PC-3 (cell line): ENCODE measurements around the gene ANKRD42. TPM values are rescaled to one million over a fixed set of nuclear protein-coding genes. Genes with fewer than 3 reads are reported as not detected.

Source experiments
- ATAC-seq: fragments of 200-7000 bp; cut with Tn5 transposase; 2 replicates; pipeline ENCODE4 v1.9.1; 2020; ENCODE audit warnings: mild to moderate bottlenecking, moderate library complexity
- BruUV-seq: library from RNA; stranded (reverse); fragments of 400-500 nt; replicated peaks from 2 replicates; lab custom pipeline; 2021; lab: Mats Ljungman, UMichigan
- CTCF ChIA-PET: fragments of 300-600 bp; sonication (Branson Sonifier 250); formaldehyde crosslinking; loops from one replicate; lab custom pipeline; 2022; ENCODE audit warnings: antibody characterized with exemption; lab: Charles Lee
- POLR2A ChIA-PET: fragments of 300-600 bp; sonication (Branson Sonifier 250); formaldehyde crosslinking; loops from one replicate; lab custom pipeline; 2022; ENCODE audit warnings: antibody characterized with exemption; ENCODE audit not compliant: unreplicated experiment; lab: Charles Lee
- DNase-seq: peaks from one replicate; pipeline ENCODE4 v3.0.0-alpha.2; 2015
- H2AFZ ChIP-seq: fragments of 300-600 bp; sonication (generic); 2 replicates; pipeline ENCODE4 v1.6.0; 2016; ENCODE audit warnings: antibody characterized with exemption, low read length
- H3F3A ChIP-seq: fragments of 300-600 bp; sonication (generic); one replicate; pipeline ENCODE4 v1.6.0; 2017; ENCODE audit warnings: antibody characterized with exemption, low read length, control low read depth, mild to moderate bottlenecking; ENCODE audit not compliant: unreplicated experiment
- H3K27ac ChIP-seq: fragments of 300-600 bp; sonication (generic); 2 replicates; pipeline ENCODE4 v1.5.1; 2016; ENCODE audit warnings: mild to moderate bottlenecking, low read length
- H3K27me3 ChIP-seq: fragments of 300-600 bp; sonication (generic); 2 replicates; pipeline ENCODE4 v1.6.1; 2016; ENCODE audit warnings: low read length, mixed read lengths
- H3K36me3 ChIP-seq: fragments of 300-600 bp; sonication (generic); 2 replicates; pipeline ENCODE4 v1.6.1; 2016; ENCODE audit warnings: low read depth, mixed run types, low read length, mixed read lengths
- H3K4me1 ChIP-seq: fragments of 300-600 bp; sonication (generic); 2 replicates; pipeline ENCODE4 v1.5.1; 2016; ENCODE audit warnings: low read length; ENCODE audit not compliant: insufficient read depth
- H3K4me2 ChIP-seq: fragments of 300-600 bp; sonication (generic); 2 replicates; pipeline ENCODE4 v1.6.0; 2016; ENCODE audit warnings: low read length
- H3K4me3 ChIP-seq: fragments of 300-600 bp; sonication (generic); 2 replicates; pipeline ENCODE4 v1.5.1; 2016; ENCODE audit warnings: mild to moderate bottlenecking, low read length, mixed read lengths
- H3K79me2 ChIP-seq: fragments of 300-600 bp; sonication (generic); 2 replicates; pipeline ENCODE4 v1.6.1; 2017; ENCODE audit warnings: low read length, mixed read lengths
- H3K9ac ChIP-seq: fragments of 300-600 bp; sonication (generic); 2 replicates; pipeline ENCODE4 v1.6.0; 2016; ENCODE audit warnings: mild to moderate bottlenecking, low read length
- H3K9me2 ChIP-seq: fragments of 300-600 bp; sonication (generic); replicated peaks from 2 replicates; pipeline ENCODE4 v1.6.1; 2016; ENCODE audit warnings: mixed run types, low read length, mixed read lengths
- H3K9me3 ChIP-seq: fragments of 300-600 bp; sonication (generic); 2 replicates; pipeline ENCODE4 v1.6.1; 2016; ENCODE audit warnings: low read length, mixed read lengths
- H4K20me1 ChIP-seq: fragments of 300-600 bp; sonication (generic); 2 replicates; pipeline ENCODE4 v1.6.1; 2016; ENCODE audit warnings: low read length, mixed read lengths
- EZH2 ChIP-seq: fragments of 300-600 bp; sonication (generic); IDR thresholded peaks from one replicate; pipeline ENCODE4 v1.6.1; 2017; ENCODE audit warnings: antibody characterized with exemption, mild to moderate bottlenecking, low read length; ENCODE audit not compliant: unreplicated experiment
- EZH2phosphoT487 ChIP-seq: fragments of 300-600 bp; sonication (generic); IDR thresholded peaks from 2 replicates; pipeline ENCODE4 v1.6.1; 2018; ENCODE audit warnings: mild to moderate bottlenecking, antibody characterized with exemption, low read length, borderline replicate concordance
- intact Hi-C: fragments of 100-400 bp; cut with micrococcal nuclease; formaldehyde crosslinking; loops from 2 replicates; pipeline ENCODE4 v1.9.0; 2023
- total RNA-seq: library from RNA; depleted of rRNA; stranded (reverse); fragments of >200 nt; gene quantifications from 2 replicates; pipeline ENCODE4 v1.2.3, GENCODE V29; 2014
- TF ChIP-seq, protein P1 (sequence below): fragments of 300-600 bp; sonication (generic); conservative IDR thresholded peaks from 2 replicates; pipeline ENCODE4 v1.5.1; 2017; ENCODE audit warnings: antibody characterized with exemption, low read depth, mild to moderate bottlenecking, low read length

Gene ANKRD42
- total RNA-seq, 1 experiment from 2014 or later: 11.2 TPM

DNA sequence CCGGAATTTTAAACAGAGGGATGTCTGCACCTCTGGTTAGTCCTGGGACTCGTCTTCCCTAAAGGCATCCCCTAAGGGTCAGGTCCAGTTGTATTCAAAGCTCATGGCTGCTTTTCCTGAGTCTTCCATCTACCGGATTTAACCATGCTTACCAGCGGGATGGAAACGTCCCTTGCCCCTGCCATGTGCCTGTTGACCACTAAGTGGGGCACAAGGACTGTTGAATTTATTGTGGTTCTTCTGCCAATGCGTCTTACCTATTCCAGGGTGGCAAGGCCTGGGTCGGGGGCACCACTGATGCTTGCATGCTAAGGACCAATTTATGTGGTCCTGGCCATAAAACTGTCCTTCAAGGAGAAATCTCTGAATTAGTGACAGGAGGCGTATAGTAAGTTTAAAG lies 25.6 kb downstream of the ANKRD42 start:
- H3K4me1 ChIP-seq: no peaks in the 10 kb centered on the region
- CTCF ChIA-PET: interaction anchor here (0.6 kb wide), 1 partner anchor 1305 kb away, joined by 3 read pairs; no protein-coding TSS in a partner anchor
- H3K4me2 ChIP-seq: no peak overlapping the region
- H3K79me2 ChIP-seq: no peaks in the 10 kb centered on the region
- BruUV-seq: no TSS peak
- POLR2A ChIA-PET: no interaction called here
- no peaks in the 10 kb centered on the region for H3K36me3 ChIP-seq
- no peaks in the 10 kb centered on the region for H4K20me1 ChIP-seq
- H3F3A ChIP-seq: no peaks in the 10 kb centered on the region
- TF ChIP-seq EZH2 (no peak), EZH2phosphoT487 (no peak)
- TF ChIP-seq, protein P1, sequence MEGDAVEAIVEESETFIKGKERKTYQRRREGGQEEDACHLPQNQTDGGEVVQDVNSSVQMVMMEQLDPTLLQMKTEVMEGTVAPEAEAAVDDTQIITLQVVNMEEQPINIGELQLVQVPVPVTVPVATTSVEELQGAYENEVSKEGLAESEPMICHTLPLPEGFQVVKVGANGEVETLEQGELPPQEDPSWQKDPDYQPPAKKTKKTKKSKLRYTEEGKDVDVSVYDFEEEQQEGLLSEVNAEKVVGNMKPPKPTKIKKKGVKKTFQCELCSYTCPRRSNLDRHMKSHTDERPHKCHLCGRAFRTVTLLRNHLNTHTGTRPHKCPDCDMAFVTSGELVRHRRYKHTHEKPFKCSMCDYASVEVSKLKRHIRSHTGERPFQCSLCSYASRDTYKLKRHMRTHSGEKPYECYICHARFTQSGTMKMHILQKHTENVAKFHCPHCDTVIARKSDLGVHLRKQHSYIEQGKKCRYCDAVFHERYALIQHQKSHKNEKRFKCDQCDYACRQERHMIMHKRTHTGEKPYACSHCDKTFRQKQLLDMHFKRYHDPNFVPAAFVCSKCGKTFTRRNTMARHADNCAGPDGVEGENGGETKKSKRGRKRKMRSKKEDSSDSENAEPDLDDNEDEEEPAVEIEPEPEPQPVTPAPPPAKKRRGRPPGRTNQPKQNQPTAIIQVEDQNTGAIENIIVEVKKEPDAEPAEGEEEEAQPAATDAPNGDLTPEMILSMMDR: peak; percentile 56
- ATAC-seq (peak; percentile 50; the same call in 1 of the 2 replicates), DNase-seq (peak; percentile 10)
- H3K9ac ChIP-seq: no peak overlapping the region
- intact Hi-C loops: no loop called here
- H3K27me3 ChIP-seq: no peaks in the 10 kb centered on the region
- no peaks in the 10 kb centered on the region for H3K9me2 ChIP-seq
- H2AFZ ChIP-seq: no peak overlapping the region
- H3K9me3 ChIP-seq: no peaks in the 10 kb centered on the region
- H3K27ac ChIP-seq: no peak overlapping the region
- no peak overlapping the region for H3K4me3 ChIP-seq

DNA sequence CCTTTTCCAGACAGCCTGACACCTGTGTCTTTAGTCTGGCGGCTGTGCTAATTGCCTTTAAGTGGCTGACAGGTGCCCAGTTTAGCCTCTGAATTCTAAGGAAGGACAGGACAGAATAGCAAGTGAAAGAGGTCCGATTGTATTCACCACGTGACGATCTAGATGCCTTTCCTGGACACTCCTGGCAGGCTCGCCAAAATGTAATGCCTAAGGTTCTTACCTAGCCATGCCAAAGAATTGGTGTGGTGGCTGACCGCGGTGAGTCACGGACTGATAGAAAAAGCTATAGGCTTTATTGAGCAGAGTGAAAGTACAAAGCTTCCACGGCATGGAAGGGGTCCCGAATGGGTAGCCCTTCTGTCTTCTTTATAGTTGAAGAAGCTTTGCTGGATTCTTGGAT lies 26.7 kb downstream of the ANKRD42 start:
- DNase-seq (peak; percentile 19), ATAC-seq (no peak)
- Histone ChIP-seq H3K9ac (no peak overlapping the region), H3K4me3 (no peak overlapping the region), H3K4me1 (no peaks in the 10 kb centered on the region), H2AFZ (no peak overlapping the region), H3K27me3 (no peaks in the 10 kb centered on the region), H4K20me1 (no peaks in the 10 kb centered on the region), H3K9me3 (no peaks in the 10 kb centered on the region), H3K36me3 (no peaks in the 10 kb centered on the region), H3K27ac (no peak overlapping the region), H3F3A (no peaks in the 10 kb centered on the region), H3K9me2 (no peaks in the 10 kb centered on the region), H3K4me2 (no peak overlapping the region), H3K79me2 (no peaks in the 10 kb centered on the region)
- CTCF ChIA-PET: no interaction called here
- POLR2A ChIA-PET: no interaction called here
- intact Hi-C loops: no loop called here
- TF ChIP-seq EZH2: no peak
- no TSS peak for BruUV-seq

DNA sequence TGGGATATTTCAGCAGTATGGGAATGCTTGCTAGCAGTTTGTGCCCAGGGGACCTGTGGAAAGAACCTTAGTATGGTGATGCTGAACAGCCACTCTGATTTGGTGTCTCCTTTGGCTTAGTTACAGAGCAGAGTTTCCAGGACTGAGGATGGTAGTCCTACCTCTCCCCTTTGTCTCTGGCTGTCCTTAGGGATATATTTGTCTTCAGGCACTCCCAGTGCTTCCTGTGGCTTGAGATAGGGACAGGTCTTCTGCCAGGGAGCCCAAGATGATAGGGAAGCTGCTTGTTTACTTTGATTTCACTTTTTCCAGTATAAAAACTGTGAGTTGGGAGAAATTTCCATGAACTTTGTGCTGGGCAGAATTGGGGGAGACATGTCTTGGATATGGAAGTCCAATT lies 28.2 kb downstream of the ANKRD42 start:
- no peaks in the 10 kb centered on the region for H3K36me3 ChIP-seq
- H4K20me1 ChIP-seq: no peaks in the 10 kb centered on the region
- no peak overlapping the region for H2AFZ ChIP-seq
- H3K4me3 ChIP-seq: no peak overlapping the region
- no peak for DNase-seq
- no peak overlapping the region for H3K9ac ChIP-seq
- no peaks in the 10 kb centered on the region for H3K79me2 ChIP-seq
- TF ChIP-seq, protein P1: no peak
- no peak for TF ChIP-seq EZH2
- no peak for TF ChIP-seq EZH2phosphoT487
- no peaks in the 10 kb centered on the region for H3K4me1 ChIP-seq
- no peaks in the 10 kb centered on the region for H3F3A ChIP-seq
- ATAC-seq: no peak
- CTCF ChIA-PET: no interaction called here
- intact Hi-C loops: no loop called here
- no peak overlapping the region for H3K4me2 ChIP-seq
- no TSS peak for BruUV-seq
- H3K27ac ChIP-seq: no peak overlapping the region
- POLR2A ChIA-PET: no interaction called here
- no peaks in the 10 kb centered on the region for H3K9me2 ChIP-seq
- no peaks in the 10 kb centered on the region for H3K27me3 ChIP-seq
- no peaks in the 10 kb centered on the region for H3K9me3 ChIP-seq
